AG20443 (cell line): Measurements from ENCODE around the gene TIGD2.
"Not testable (repeated sequence)": the region's sequence is repeated elsewhere in the genome, so short reads cannot be mapped to it uniquely, and the experiment has no call there.

ENCODE experiments used
- DNase-seq: peaks from one replicate; pipeline ENCODE4 v3.0.0; 2012; ENCODE audit warnings: low spot score, mixed read lengths

The TIGD2 gene

DNA sequence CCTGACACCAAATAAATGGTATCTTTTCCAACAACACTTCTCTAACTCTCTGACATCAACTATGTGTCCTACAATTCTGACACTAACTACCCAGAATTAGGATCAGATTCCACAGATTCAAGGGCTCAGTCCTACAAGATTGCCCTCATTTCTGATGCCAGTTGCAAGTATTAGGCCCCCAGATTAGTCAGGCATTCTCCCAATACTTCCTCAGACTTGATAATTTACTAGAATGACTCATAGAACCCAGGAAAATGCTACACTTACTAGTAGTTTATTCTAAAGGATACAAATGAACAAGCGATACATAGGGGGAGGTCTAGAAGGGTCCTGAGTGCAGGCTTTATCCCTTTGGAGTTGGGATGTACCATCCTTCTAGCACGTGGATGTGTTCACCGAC, 8.5 kb downstream of the TIGD2 start:
- no peak for DNase-seq

DNA sequence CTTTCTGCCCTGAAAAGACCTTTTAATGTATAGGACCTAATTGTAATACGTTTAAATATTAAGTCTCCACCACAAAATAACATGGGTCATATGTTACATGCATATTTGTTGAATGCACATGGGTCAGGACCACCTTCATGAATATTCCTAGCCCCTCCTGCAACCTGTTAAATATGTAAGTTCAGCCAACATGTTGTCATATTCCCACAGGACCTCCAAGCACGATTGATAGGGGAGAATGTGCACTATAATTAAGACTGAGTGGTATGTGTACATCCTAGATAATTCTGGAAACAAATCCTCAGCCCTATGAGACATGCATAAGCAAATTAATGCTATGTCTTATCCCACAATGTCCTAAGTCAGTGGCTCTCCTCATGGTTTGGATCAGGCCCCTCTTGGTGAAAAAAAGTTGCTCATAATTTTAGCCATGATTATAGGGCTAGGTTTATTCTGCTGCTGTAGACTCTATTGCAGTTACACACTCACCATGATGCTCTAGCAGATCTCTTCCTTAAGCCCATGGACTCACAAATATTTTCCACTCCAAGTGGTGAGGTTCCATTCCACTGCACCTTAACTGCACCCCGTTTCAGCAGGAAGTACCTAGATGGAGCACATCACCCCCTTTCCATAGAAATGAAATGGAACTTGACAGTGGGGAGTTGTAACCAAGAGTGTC, 10.2 kb downstream of the TIGD2 start:
- no peak for DNase-seq

DNA sequence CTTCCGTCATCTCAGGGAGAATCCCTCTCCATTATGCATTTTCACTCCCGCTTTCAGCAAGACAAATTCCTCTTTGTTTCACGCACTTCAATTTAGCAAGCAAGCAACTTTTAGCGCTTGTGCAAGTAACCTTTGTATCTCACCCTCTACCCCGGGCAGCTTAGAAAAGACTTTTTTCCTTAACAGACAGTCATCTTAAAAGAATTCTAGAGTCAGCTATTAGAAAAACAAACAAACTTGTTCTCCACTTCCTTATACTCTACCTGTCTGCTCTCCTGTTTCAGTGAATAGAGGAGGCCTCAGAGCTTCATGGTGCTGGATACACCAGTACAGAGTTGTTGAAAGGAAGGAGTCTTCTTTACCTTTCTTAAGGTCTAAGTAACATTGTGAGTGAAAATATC, 12.1 kb downstream of the TIGD2 start:
- DNase-seq, result no peak

DNA sequence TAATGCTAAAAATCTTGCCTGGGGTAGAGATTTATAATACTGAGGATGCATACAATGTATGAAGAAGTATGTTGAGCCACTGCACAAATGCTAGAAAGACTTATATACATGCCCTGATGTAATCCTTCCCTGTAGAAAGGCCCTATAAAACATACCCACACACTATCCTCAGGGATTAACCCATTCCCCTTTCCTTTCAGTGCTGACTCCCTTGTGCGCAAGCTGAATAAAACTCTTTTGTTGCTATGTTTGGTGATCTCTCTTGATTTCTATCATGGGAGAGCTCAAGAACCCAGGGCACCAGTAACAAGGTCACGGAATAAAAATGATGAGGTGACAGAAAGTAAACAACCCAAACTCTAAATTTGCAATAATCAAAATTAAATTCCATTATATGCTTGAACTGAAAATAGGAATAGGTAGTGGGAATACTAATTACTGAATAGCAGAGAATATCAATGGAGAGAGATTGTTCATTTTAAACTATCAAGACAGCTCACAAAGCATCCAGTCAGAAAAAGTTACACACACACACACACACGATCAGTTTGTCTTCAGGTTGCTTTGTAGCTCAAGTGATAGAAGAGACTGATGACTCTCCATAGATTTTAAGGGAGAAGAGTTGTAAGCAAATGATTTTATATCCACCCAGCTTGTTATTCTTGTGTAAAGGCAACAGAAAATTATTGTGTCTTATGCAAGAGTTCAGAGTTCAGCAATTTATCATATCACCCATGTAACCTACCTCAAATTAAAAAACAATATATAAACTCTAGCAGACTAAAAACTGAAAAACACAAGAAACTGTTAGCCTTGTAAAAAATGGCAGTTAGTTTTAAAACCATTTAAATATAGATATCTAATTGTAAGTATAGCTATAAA, 14.8 kb downstream of the TIGD2 start:
- DNase-seq, result no peak

DNA sequence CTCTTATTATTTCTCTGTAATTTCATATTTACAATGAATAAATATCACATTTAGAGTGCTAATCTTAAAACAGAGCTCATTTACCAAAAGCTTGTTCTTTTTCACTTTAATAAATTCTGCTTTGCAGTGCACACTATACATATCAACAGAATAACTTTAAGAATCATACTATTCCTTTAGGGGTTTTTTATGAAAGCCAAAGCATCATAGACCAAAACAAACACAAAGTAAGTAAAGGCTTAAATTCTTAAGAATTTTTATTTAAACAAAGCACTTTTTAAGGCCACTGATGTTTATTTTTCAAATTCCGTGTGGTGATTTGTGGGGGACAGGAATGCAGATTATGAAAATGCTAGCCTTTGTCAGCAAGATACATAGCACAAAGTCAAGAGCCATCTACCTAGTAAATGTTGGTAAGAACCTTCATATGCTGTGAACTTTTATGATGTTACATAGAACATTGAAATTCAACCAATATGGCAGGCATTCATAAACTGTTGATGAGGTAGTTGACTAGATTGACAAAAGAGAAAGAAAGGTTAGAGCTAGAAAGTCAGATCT, 17.8 kb downstream of the TIGD2 start:
- no peak for DNase-seq

DNA sequence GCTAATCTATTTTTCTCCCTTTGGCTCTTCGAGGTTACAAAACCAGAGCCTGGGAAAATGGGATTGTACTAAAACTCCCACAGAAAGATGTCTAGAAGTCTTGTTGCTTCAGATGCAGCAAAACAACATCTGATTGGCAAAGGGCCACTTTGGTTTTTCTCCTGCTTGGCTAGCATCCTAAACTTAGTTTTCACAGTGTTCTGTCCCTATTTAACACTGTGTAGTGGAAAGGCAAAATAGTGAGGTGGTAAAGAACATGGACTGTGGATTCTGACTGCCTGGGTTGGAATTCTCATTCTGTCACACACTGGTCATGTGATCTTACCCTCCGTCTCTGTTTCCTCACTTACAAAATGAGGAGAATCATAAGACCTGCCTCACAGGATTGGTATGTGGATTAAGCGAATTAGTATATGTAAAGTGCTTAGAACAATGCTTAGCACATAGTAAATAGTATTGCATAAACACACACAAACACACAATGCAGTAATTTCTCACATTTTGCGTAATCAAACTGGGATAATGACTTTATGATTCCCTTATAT, 23.5 kb downstream of the TIGD2 start:
- DNase-seq, result peak; percentile 58

DNA sequence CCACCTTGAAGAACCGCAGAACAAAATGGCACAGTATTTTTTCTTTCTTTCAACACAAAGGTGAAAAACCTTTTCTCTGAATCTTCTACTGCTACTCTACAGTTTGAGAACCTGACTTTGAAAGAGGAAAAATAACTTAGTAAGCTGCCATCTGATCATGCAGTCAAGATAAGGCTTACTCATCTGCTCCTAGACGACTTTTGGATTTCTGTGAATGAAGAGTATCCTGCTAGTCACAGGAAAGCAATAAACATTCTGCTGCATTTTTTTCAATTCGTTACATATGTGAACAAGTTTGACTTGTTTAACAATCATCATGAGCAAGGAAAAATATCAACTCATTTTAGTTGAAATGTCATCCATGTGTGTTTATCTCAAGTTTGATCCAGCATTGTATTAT, 25.2 kb downstream of the TIGD2 start:
- DNase-seq, result no peak

DNA sequence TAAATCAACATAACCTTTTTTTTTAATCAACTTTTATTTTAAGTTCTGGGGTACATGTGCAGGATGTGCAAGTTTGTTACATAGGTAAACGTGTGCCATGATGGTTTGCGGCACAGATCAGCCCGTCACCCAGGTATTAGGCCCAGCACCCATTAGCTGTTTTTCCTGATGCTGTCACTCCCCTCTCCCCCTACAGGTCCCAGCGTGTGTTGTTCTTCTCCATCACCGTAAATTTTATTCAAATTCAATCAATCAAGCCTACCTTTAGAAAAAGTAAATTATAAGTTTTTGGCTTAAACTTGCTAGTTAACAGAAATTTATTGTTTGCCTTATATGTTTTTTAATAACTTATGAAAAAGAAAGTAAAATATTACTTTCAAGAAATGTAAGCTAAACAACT, 25.9 kb downstream of the TIGD2 start:
- DNase-seq, result no peak

DNA sequence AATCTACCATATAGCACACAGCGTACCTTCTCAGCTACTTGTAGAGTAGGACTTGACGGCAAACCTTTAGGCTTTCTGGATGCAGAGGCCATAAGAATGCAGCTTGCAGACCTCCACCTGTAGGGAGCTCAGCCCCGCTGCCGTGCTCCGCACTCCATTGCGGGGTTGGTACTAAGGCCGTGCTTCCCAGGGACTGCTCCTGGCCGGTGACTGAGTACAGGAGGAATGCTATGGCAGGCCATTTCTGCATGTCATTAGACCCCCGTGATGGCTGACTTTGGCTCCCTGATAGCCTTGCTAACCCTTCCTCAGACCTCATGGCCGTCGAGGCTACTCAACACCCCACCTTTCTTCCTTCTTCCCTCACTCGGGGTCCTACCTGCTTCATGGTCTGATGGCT, 26.4 kb downstream of the TIGD2 start:
- DNase-seq, result no peak

DNA sequence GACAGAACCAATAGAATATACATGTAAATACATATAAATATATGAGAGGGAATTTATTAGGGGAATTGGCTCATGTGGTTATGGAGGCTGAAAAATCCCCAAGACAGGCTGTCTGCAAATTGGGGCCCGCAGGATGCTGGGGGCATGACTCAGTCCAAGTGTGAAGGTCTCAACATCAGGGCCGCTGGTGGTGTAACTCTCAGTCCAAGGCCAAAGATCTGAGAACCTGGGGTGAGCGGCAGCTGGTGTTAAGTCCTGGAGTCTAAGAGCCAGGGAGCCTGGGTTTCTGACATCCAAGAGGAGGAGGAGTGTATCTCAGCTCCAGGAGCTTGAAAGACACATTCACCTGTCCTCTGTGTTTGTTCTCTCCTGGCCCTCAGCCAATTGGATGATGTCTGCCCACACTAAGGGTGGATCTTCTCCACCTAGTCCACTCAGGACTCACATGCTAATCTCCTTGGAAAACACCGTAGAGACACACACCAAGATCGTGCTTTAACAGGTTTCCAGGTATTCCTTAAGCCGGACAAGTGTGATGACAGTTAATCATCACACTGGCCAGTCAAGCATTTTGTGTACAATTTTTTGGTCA, 28.9 kb downstream of the TIGD2 start:
- no peak for DNase-seq

DNA sequence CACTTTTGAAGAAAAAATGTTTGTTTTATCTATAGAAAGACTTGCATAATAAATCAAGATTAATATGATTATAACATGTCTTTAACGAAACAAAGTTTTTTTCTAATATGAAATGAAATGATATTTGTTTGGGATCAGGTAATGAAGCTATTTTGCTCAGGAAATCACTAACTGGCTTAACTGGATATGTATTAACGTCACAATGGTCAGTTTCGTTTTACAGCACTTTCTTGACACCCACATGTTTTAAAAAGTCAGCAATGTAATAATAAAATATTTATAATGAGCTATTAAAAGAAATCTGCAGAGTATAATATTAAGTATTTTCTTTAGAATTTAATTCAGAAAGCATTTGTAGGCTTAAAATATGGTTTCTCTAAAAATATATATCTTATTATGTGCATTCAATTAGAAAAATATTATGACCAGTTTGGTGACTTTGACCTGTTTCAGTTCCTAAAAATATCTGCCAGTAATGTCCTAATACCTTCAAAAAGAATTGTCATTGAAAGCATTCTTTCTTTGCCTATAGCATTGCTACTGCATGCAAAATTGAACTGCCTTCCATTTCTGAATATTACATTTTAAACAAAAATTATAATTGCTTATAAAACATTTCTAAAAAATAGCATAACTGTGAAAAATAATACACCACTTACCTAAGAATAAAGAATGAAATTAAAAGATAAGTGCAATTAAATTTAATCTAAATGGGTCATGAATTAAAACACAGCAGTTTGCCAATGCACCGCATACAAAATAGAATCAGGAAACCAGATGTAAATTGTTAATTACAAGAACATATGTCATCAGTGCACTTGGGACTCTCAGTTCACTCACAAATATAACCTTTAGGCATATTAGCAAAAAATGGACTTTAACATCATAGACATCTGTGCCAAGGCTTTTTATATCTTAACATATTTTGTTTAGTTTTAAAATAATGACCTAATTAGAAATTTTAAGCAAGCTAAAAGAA, 31.6 kb downstream of the TIGD2 start:
- no peak for DNase-seq

DNA sequence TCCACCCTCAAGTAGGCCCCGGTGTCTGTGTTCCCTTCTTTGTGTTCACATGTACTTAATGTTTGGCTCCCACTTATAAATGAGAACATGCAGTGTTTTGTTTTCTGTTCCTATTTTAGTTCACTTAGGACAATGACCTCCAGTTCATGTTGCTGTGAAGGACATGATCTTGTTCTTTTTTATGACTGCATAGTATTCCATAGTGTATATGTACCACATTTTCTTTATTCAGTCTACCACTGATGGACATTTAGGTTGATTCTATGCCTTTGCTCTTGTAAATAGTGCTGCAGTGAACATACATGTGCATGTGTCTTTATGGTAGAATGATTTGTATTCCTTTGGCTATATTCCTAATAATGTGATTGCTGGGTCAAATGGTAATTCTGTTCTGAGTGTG, 33.3 kb downstream of the TIGD2 start:
- DNase-seq, result not testable (repeated sequence)

DNA sequence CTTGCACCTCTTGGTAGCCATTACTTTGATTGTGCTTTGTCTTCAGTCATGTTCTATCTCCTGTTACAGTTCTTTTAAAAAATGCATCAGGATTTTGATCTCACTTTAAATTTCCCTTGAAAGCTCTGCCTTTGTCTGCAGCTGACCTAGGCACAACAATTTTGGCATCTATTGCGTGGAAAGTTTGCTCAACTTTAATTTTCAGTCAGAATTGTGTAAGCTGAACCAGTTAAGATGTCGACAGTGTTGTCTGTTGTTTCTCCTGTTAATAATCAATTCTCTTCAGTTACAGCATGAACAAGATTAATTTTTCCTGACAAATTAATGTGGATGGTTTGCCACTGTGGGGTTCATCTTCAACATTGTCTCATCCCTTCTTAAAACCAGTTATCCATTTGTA, 34.9 kb downstream of the TIGD2 start:
- DNase-seq, result no peak

DNA sequence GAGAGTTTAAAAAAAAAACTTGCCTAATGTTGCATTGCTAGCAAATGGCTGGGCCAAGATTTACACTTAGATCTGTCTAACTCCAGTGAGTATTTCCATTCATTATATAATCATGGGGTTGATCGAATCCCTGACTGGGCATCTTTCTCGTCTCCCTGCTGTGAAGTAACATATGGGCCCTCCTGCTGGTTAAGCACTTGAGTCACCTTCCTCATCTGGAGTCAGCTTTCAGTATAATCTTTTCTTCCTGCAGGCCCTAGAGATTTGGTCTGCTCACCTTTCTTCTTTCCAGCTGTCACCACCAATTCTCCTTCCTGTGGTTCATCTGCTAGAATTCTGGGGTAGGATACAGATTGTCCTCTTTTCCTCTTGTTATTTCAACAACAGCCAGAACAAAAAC, 41.6 kb downstream of the TIGD2 start:
- DNase-seq, result no peak

DNA sequence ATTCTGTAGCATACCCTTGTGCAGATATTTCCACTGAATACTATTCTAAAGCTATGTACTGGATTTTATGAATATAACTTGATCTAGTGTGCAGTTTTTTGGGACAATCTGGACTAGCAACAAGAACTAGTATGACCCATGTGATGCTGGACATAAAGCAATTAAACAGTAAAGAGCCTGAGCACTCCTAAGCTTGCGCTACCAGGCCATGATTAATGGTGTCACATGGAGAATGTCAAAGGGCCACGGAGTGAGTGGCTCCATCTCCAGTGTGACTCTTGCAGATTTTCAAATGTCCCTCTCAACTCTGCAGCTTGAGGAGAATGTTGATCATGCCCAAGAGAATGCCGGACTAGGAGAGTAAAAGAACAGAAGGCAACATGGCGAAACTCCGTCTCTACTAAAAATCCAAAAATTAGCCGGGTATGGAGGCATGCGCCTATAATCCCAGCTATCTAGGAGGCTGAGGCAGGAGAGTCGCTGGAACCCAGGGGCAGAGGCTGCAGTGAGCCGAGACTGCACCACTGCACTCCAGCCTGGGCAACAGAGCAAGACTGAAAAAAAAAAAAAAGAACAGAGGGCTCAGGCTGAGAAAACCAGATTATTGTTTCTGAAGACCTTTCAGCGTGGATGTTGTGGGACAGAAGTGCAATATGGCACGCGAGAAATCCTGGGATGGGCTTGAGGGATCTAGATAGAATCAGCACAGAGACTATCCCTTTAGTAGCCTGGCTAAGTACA, 45.0 kb downstream of the TIGD2 start:
- DNase-seq, result no peak

DNA sequence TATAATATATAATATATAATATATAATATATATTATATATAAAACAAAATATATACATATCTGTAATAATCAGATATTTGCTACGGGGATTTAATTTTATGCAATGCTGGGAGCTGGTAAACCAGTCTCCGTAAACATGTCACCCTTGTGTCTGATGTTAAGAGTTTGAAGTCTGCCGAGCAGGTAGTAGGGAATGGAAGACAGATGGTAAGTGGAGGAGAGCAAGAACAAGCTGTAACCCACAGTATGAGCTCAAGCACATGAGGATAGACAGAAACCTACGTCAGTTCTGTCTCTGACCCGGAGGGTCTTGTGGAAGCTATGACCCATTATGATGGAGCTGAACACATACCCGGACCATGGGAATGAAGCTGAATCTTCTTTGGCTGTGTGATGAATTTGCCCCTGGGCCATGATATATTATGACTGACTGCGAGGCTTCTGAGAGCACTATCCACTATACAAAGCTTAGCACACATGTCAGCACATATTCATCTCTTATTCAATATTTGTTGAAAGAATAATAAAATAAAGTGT, 46.2 kb downstream of the TIGD2 start:
- DNase-seq, result no peak

DNA sequence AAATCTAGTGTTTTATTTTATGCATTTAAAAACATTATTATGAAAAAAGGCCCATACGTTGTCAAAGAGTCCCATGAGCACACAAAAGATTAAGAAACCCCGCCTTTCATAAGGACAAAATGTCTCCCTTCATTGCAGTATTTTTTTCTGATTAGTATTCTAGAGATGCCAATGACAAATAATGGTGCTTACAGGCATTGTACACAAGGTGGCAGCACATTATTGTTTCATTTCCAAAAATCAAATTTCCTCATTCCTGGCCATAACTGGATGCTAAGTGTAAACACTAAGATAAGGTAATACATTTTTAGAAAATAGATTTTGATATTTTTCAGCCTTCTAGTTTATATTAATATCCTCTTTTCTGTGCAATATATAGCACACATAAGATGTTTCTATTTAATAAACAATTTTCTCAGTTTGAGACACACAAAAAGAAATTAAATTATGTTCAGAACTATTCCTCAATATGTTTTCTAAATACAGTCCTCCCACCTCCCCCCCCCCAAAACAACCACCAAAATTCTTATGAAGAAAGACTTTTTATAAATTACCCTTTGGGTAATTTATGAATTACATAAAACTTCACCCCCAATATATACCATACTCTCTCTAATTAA, 47.7 kb downstream of the TIGD2 start:
- peak; percentile 49 for DNase-seq

DNA sequence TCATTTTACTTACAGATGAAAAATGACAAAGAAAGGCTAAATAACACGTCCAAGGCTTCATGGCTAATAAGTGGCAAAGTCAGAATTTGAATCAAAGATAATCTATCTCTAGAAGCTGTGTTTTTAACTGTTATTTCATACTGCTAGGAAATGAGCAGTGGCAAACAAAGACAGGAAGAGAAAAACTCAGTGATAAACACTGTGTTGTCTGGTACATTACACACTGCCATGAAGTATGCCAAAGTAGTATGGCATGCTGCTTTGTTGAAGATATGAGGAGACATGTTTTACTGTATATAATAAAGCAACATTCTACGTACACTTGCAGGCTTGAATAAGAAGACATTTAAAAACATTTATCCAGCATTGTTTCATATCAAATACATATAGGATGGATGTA, 49.5 kb downstream of the TIGD2 start:
- DNase-seq, result no peak

DNA sequence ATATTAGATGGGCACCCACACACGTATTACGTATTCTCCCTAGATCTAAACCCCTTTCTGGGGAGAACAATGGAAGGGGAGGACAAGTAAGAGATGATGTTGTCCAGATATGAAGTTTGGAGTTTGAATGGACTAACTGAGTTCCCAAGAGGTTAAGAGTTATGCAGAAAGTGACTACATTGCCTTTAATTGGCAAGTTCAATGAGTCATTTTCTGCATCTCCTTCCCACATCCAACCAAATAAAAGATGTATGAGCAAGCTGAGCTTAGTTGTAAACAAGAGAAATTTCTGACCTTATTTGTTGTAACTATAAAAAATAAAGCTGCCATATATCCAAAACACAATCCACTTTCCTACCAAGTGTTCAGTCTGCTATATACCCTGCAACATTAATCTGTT, 50.5 kb downstream of the TIGD2 start:
- DNase-seq, result no peak

DNA sequence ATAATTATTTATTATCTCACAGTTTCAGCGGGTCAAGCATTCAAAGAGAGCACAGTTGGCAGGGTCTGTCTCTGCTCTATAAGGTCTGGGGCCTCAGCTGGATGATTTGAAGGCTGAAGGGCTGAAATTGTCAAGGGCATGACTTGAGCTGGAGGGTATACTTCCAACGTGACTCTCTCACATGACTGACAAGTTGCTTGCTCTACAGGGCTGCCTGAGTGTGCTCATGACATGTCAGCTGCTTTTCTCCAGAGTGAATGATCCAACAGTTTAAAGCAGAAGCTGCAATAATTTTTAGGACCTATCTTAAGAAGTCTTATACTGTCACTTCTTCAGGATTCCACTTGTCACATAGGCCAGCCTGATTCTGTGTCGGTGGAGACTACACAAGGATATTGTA, 51.2 kb downstream of the TIGD2 start:
- DNase-seq, result no peak
